HG03196 (cell line): ENCODE data around the gene ITGB3BP.
"Not testable (repeated sequence)": the region's sequence is repeated elsewhere in the genome, so short reads cannot be mapped to it uniquely, and the experiment has no call there.

ENCODE experiments used
- ATAC-seq: cut with Tn5 transposase; IDR thresholded peaks from one replicate; pipeline ENCODE4 v1.9.1; 2021; ENCODE audit not compliant: unreplicated experiment

The ITGB3BP gene, protein sequence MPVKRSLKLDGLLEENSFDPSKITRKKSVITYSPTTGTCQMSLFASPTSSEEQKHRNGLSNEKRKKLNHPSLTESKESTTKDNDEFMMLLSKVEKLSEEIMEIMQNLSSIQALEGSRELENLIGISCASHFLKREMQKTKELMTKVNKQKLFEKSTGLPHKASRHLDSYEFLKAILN

GRCh38 chr1:63522891-63523728 lies at the start of gene ITGB3BP, which contains the start of gene EFCAB7:
Gene ITGB3BP (minus strand): TSS chr1:63523225. CDS start chr1:63523133, 92 bp downstream.
Gene EFCAB7 (plus strand): TSS chr1:63523525. CDS start chr1:63525573, 2,048 bp downstream.
- ATAC-seq: peak; percentile 81

DNA sequence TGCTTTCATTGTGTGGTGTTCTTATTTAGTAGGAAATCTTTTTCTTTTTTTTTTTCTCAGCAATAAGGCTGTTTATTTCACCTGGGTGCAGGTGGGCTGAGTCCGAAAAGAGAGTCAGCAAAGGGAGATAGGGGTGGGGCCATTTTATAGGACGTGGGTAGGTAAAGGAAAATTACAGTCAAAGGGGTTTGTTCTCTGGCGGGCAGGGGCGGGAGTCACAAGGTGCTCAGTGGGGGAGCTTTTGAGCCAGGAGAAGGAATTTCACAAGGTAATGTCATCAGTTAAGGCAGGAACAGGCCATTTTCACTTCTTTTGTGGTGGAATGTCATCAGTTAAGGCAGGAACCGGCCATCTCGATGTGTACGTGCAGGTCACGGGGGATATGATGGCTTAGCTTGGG lies 49.7 kb upstream of the ITGB3BP start:
- not testable (repeated sequence) for ATAC-seq

DNA sequence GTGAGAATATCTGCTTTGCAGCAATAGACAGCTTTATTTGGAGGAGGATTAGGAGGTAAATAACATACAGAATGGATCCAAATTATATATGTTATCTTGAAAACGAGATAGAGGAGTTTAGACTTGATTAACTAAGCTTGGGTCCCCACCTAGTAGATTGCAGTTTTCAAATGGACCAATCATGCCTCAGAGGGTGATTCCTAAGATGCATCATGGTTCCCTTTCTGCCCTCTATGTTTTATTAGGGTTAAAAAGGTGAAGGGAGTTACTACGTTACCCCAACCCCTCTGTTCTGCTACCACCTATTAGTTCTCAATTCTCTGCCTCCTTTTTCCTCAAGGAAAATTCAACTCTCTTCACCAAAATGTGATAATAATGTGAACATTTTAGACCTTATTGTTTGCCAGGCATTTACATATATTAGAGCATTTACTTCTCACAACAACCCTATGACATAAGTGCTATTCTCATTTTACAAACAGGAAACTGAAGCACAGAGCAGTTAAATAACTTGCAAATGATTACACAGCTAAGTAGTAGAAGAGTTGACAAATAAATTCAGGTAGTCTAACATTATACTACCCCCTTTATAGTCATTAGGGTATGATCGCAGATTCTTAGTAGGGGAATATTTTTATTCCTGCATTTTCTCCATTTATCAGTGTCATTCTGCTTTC lies 46.8 kb upstream of the ITGB3BP start:
- no peak for ATAC-seq

DNA sequence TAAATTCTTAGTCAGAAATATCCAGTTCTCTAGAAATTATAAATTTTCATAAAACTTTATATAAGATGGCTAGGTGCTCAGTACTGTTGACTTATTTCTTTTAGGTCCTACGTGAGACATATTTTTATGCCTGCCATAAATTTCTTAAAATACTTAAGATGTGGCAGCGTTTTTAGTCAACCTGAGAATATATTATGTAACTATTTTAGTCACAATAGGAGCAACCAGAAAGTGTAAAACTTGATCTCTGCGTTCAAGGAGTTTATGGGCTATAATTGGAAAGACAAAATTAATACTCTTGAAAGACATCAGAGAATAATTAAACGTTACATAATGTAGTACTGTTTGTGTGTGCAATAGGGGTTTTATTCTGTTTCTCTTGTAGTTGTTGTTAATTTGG lies 46.0 kb upstream of the ITGB3BP start:
- no peak for ATAC-seq

DNA sequence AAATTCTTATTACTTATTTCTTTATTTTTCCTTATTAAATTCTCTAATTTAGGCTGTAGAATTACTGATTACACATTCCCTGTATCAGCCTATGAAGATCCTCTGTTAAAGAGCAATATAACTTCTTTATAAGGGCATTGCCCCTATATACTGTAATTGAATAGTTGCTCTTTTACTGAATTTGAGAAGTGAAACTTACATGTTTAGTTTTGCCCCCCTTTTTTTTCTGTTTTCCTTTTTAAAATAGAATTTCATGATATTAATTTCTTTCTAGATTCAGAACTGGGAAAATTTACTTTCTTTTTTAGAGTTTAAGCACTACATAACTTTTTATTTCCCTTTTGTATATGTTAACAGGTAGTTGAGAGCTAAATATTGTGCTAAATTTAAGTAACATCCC lies 40.7 kb upstream of the ITGB3BP start:
- ATAC-seq: no peak

GRCh38 chr1:63559357-63559756 lies 36.3 kb upstream of the ITGB3BP start:
- ATAC-seq: no peak

DNA sequence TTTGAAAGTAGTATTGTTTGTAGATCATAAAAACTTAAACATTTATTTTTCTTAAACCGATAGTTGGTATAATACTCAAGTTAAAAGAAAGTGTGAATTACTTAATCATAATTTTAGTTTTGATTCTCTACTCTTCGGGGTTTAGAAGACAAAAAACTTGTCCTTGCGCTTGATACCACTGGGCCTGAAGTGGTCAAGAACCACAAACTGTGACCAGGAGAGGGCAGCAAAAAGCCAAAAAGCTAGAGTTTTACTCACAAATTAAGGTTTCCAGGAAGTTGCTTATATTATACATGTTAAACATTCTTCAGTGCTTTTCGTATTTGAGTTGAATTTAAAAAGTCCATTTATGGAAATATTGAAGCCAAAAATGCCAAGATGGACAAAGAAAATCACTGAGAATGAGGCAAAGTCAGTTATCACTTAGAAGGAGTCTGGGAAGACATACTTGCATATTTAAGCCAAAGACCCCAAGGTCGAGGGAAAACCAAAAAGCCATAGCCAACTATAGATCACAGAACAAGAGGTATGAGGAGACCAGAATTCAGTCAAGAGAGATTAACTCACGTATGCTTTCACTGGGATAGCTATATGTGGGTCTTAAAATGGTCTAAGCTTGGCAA lies 34.5 kb upstream of the ITGB3BP start:
- ATAC-seq: no peak

DNA sequence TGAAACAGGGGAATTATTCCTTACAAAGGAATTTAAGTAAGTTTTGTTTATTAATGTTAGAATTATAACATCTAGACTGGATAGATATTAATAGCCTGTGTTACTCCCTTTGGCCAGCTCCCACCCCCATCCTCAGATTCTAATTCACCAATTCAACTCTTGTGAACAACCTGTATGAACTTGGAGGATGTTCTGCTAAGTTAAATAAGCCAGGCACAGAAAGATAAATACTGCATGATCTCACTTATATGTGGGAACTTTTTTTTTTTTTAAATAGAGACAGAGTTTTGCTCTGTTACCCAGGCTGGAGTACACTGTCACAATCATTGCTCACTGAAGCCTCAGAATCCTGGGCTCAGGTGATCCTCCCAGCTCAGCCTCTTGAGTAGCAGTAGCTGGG lies 32.5 kb upstream of the ITGB3BP start:
- ATAC-seq: no peak

- no peak for ATAC-seq
Measured at GRCh38 chr1:63548877-63549276, 25.9 kb upstream of the ITGB3BP start.

DNA sequence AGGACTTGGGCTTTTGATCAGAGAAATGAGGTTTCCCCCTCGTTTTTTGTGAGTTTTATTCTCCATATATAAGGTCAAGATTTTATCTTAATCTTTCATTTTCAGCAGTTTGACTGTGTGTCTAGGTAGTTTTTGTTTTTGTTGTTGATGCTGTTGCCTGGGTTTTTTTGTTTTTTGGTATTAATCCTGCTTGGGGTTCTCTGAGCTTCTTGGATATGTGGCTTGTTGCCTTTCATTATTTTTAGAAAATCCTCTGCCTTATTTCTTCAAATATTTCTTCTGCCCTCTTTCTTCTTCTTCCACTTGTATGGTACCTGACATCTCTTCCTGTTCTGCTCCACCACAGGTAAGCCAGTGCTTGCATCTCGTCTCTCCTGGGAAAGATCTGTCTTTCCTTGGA lies 25.3 kb upstream of the ITGB3BP start:
- no peak for ATAC-seq

DNA sequence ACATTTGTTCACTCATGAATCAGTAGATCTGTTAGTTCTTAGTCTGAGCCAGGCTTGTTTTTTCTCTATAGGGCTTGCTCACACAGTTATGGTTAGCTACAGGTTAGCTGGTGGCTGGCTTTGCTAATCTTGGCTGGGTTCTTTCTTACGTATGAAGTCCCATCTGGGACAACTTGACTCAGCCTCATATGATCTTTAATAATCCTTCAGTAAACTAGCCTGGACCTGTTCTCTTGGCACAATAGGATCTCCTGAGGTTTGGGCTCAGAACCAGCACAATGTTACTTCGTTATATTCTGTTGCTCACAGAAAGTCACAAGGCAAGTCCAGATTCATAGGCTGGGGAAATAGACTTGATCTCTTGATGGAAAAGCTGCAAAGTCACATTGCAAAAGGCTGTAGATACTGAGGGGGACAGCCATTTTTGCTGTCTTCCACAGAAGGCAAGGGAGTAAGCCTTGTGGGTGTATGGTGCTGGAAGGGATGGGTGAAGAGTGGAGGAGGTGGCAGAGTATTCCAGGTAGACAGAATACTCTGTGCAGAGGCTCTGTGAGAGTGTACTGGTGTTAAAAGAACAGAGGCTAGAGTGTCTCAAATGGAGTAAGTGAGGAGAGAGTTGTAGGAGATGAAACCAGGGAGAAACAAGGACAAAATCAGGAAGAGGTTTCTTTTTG lies 24.7 kb upstream of the ITGB3BP start:
- no peak for ATAC-seq

DNA sequence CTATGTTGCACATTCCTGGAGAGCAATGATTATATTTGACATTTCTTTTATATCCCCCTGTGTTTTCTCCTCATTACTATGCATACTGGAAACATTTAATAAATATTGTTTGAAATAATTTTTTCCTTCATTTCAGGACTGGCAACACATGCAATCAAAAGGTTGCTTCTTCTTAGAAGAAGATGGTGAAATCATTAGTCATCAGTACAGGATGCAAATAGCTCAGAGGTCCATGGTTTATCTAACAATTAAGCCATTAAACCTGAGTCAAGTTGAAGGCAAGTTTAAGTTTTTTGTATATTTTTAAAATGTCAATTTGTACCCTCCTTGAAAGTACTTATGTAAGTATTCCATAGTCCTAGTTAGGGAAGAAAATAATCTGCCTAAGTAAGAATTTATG lies 22.8 kb upstream of the ITGB3BP start:
- ATAC-seq: no peak

GRCh38 chr1:63537940-63538339 lies 14.9 kb upstream of the ITGB3BP start:
- no peak for ATAC-seq

DNA sequence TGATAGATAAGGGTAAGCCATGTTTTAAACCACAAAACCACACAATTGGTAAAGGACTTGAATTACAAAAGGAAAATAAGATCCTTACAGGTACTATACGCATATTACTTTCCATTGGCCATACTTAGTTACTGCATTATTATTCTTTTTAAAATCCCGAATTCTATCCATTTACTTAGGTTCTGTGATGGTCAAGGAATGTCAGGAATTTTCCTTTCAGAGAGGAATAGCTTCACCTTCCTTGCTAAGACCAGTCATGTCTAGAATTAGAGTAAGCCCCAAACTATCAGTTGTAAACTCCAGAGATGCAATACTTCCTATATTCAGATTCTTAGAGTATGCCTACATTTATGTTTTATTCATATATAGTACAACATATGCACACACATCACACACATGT lies 14.0 kb upstream of the ITGB3BP start:
- no peak for ATAC-seq

DNA sequence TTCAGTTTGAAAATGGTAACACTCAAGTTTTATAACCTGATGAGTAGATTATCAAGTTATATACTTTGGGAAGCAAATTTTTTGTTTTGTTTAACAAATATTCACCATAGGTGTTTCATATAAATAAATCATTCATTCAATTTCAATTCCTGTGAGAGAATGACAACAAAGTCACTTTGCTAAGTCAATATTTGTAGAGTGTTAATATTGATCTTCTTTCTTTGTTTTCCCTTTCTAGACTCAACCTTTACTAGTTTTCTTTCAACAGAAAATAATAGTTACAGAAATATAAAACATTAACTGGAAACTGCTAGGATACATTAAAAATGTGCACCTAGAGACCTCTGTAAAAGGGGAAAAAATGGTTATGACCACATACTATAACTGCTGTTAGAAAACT lies 11.4 kb upstream of the ITGB3BP start:
- ATAC-seq: no peak

DNA sequence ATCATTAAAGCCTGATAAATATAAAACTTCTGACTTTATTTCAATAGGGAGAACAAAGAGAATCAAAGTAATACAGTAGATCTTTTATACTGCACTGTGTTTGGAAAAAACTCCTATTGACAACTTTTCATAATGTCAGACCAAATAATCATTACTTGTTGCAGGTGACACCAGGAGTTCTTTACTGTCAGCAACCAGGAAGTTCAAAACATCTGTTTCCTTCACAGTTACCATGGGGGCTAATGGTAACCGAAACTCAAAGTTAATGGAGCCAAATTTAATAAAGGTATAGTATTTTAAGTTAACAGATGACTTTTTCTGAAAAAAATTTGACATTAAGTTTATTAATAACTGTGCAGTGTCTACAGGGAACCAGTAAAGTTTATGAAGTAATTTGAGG lies 10.9 kb upstream of the ITGB3BP start:
- ATAC-seq: no peak

DNA sequence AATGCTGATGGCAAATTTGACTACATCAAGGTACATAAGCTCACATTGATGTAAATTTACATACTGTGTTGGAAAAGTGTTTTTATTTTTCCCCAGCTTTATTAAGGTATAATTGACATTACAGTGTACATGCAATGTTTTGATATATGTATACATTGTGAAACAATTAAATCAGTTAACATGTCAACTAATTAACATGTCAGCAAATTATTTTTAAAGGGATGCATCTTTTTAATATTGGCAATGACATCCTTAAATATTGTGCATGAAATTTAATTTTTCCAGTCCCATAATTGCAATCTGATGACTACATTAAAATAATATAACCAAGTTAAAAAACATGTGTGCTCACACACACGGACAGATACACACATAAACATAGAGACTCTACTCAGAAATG lies 9.7 kb upstream of the ITGB3BP start:
- no peak for ATAC-seq

DNA sequence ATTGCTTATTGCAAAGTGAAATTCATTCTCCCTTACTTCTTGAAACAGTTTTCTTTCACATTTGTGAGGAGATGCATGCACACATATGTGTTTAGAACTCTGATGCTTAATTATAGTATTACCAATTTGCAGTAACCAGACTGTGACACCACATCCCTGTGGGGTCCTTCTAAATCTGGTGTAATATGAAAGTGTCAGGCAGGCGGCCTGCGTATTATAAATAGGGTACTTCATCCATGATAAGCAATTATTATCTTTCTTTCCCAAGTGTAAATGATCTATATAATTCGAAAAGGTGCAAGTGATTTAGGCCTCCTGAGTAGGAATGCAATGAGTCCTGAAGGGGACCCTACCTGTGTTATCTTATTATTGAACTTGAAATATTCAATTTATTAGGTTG lies 1.2 kb upstream of the ITGB3BP start:
- ATAC-seq: no peak

- peak; percentile 15 for ATAC-seq
Measured at GRCh38 chr1:63523738-63524137, 713 bp upstream of the ITGB3BP start.

DNA sequence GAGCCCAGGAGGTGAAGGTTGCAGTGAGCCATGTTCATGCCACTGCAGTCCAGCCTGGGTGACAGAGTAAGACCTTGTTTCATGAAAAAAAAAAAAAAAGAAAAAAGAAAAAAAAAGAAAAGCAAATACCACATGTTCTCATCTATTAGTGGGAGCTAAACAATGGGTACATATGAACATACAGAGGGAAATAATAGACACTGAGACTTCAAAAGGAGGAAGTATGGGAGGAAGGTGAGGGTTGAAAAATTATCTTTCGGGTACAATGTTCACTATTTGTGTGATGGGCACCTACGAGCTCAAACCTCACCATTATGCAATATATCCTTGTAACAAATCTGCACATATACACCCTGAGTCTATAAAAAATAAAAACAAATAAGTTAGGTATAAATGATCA lies 6.4 kb downstream of the ITGB3BP start:
- ATAC-seq: no peak

DNA sequence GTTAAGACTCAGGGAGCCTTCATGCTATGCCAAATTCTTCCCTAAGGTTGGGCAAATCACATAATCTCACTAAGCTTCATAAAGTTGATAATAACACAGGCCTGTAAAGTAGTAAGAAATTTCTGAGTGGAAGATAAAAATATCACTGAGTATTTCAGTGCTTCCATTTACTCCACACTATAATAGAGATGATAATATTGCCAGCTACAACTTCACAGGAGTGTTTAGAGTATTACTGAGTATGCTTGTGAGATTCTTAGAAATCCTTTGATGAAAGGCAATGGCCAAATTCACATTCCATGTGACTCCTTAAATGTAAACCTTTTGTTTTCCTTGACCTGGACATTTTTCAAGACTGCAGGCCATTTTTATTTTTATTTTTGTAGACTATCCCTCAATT lies 10.4 kb downstream of the ITGB3BP start:
- no peak for ATAC-seq
